ENCODE results near the gene CLEC4F.
"Not testable (repeated sequence)": the region's sequence is repeated elsewhere in the genome, so short reads cannot be mapped to it uniquely, and the experiment has no call there.

The CLEC4F gene

GRCh38 chr2:70806013-70806412, 14.4 kb downstream of the CLEC4F start:
- no peak overlapping the region for H3K4me3 ChIP-seq (ENCODE audit: low read depth, low read length)
- H3K36me3 ChIP-seq (ENCODE audit: control insufficient read depth, insufficient read depth, low read length) = no peaks in the 10 kb centered on the region
- no peak for TF ChIP-seq CTCF (IDR thresholded peaks at IDR 0.05)
- no peaks in the 10 kb centered on the region for H3K79me2 ChIP-seq
- no peak overlapping the region for H3K9ac ChIP-seq
- no peak overlapping the region for H2AFZ ChIP-seq
- no peaks in the 10 kb centered on the region for H3K9me3 ChIP-seq (ENCODE audit: control insufficient read depth, low read length)
- H3K4me2 ChIP-seq (ENCODE audit: low read length) = no peak overlapping the region
- H3K27ac ChIP-seq = no peak overlapping the region
- H3K4me1 ChIP-seq = no peaks in the 10 kb centered on the region
- H3K27me3 ChIP-seq (ENCODE audit: control insufficient read depth, insufficient read depth, low read length) = no peaks in the 10 kb centered on the region

- Histone ChIP-seq H3K27ac (no peak overlapping the region), H3K9me3 (ENCODE audit: control insufficient read depth, low read length) (no peaks in the 10 kb centered on the region), H3K4me1 (no peaks in the 10 kb centered on the region), H3K27me3 (ENCODE audit: control insufficient read depth, insufficient read depth, low read length) (no peaks in the 10 kb centered on the region), H3K36me3 (ENCODE audit: control insufficient read depth, insufficient read depth, low read length) (no peaks in the 10 kb centered on the region), H3K4me2 (ENCODE audit: low read length) (no peak overlapping the region), H3K9ac (no peak overlapping the region), H3K79me2 (no peaks in the 10 kb centered on the region), H3K4me3 (ENCODE audit: low read depth, low read length) (no peak overlapping the region), H2AFZ (no peak overlapping the region)
- no peak for TF ChIP-seq CTCF (IDR thresholded peaks at IDR 0.05)
These were observed 18.7 kb downstream of the CLEC4F start for GRCh38 chr2:70801607-70802263.

GRCh38 chr2:70799706-70800105, 20.7 kb downstream of the CLEC4F start:
- H3K4me1 ChIP-seq = no peaks in the 10 kb centered on the region
- H3K9ac ChIP-seq = no peak overlapping the region
- TF ChIP-seq CTCF (IDR thresholded peaks at IDR 0.05) = no peak
- no peaks in the 10 kb centered on the region for H3K9me3 ChIP-seq (ENCODE audit: control insufficient read depth, low read length)
- no peaks in the 10 kb centered on the region for H3K27me3 ChIP-seq (ENCODE audit: control insufficient read depth, insufficient read depth, low read length)
- H2AFZ ChIP-seq = no peak overlapping the region
- H3K27ac ChIP-seq = no peak overlapping the region
- H3K36me3 ChIP-seq (ENCODE audit: control insufficient read depth, insufficient read depth, low read length) = no peaks in the 10 kb centered on the region
- H3K79me2 ChIP-seq = no peaks in the 10 kb centered on the region
- no peak overlapping the region for H3K4me2 ChIP-seq (ENCODE audit: low read length)
- no peak overlapping the region for H3K4me3 ChIP-seq (ENCODE audit: low read depth, low read length)

- not testable (repeated sequence) for H3K9ac ChIP-seq; H3K4me2 ChIP-seq (ENCODE audit: low read length); H3K27ac ChIP-seq; H3K27me3 ChIP-seq (ENCODE audit: control insufficient read depth, insufficient read depth, low read length); H3K4me3 ChIP-seq (ENCODE audit: low read depth, low read length); H3K36me3 ChIP-seq (ENCODE audit: control insufficient read depth, insufficient read depth, low read length); H3K9me3 ChIP-seq (ENCODE audit: control insufficient read depth, low read length); H2AFZ ChIP-seq; H3K4me1 ChIP-seq; H3K79me2 ChIP-seq
These were observed 22.4 kb downstream of the CLEC4F start for GRCh38 chr2:70797996-70798395.

- TF ChIP-seq CTCF (IDR thresholded peaks at IDR 0.05) = no peak
- H3K9me3 ChIP-seq (ENCODE audit: control insufficient read depth, low read length) = no peaks in the 10 kb centered on the region
- H3K27ac ChIP-seq = no peak overlapping the region
- no peak overlapping the region for H3K4me3 ChIP-seq (ENCODE audit: low read depth, low read length)
- H3K4me2 ChIP-seq (ENCODE audit: low read length) = no peak overlapping the region
- H3K79me2 ChIP-seq = no peaks in the 10 kb centered on the region
- no peaks in the 10 kb centered on the region for H3K4me1 ChIP-seq
- H3K9ac ChIP-seq = no peak overlapping the region
- H3K27me3 ChIP-seq (ENCODE audit: control insufficient read depth, insufficient read depth, low read length) = no peaks in the 10 kb centered on the region
- H2AFZ ChIP-seq = no peak overlapping the region
- no peaks in the 10 kb centered on the region for H3K36me3 ChIP-seq (ENCODE audit: control insufficient read depth, insufficient read depth, low read length)
These were observed 22.9 kb downstream of the CLEC4F start for GRCh38 chr2:70797506-70797905.

Data from parathyroid adenoma (tissue), 2 donors.